ENCODE measurements around the gene ARL4C.

The ARL4C gene

GRCh38 chr2:234447963-234448362 is 48.9 kb downstream of the ARL4C start:
- H3K27me3 ChIP-seq (ENCODE audit: insufficient read depth, low read depth) = no peaks in the 10 kb centered on the region

GRCh38 chr2:234447189-234447588 is 49.7 kb downstream of the ARL4C start:
- Histone ChIP-seq H3K27ac (no peak overlapping the region), H3K36me3 (ENCODE audit: insufficient read depth) (no peaks in the 10 kb centered on the region)
- no peak for TF ChIP-seq CTCF (conservative IDR thresholded peaks at IDR 0.05; ENCODE audit: low read depth, low read length)

More at GRCh38 chr2:234447963-234448362, 48.9 kb downstream of the ARL4C start:
- no peaks in the 10 kb centered on the region for H3K36me3 ChIP-seq (ENCODE audit: insufficient read depth)
- no peak overlapping the region for H3K4me3 ChIP-seq (IDR thresholded peaks at IDR 0.05; ENCODE audit: insufficient read depth, low read depth, low read length)
- no peak overlapping the region for H3K9ac ChIP-seq
- TF ChIP-seq CTCF (conservative IDR thresholded peaks at IDR 0.05; ENCODE audit: low read depth, low read length) = no peak
- no peak overlapping the region for H3K27ac ChIP-seq
- H4K20me1 ChIP-seq (ENCODE audit: insufficient read depth) = no peaks in the 10 kb centered on the region
- no peaks in the 10 kb centered on the region for H3K79me2 ChIP-seq (ENCODE audit: insufficient read depth, low read depth)
- no peaks in the 10 kb centered on the region for H3K4me1 ChIP-seq (ENCODE audit: low read depth, poor library complexity, severe bottlenecking)
- H2AFZ ChIP-seq (ENCODE audit: low read depth) = no peak overlapping the region
- H3K4me2 ChIP-seq = no peak overlapping the region

GRCh38 chr2:234446404-234447076 is 50.3 kb downstream of the ARL4C start:
- no peak for TF ChIP-seq CTCF (conservative IDR thresholded peaks at IDR 0.05; ENCODE audit: low read depth, low read length)
- no peaks in the 10 kb centered on the region for H3K79me2 ChIP-seq (ENCODE audit: insufficient read depth, low read depth)
- no peaks in the 10 kb centered on the region for H3K27me3 ChIP-seq (ENCODE audit: insufficient read depth, low read depth)
- H3K9ac ChIP-seq = no peak overlapping the region
- H3K4me1 ChIP-seq (ENCODE audit: low read depth, poor library complexity, severe bottlenecking) = no peaks in the 10 kb centered on the region
- no peak overlapping the region for H3K4me2 ChIP-seq
- no peaks in the 10 kb centered on the region for H3K36me3 ChIP-seq (ENCODE audit: insufficient read depth)
- no peak overlapping the region for H3K27ac ChIP-seq
- H4K20me1 ChIP-seq (ENCODE audit: insufficient read depth) = no peaks in the 10 kb centered on the region
- H3K4me3 ChIP-seq (IDR thresholded peaks at IDR 0.05; ENCODE audit: insufficient read depth, low read depth, low read length) = no peak overlapping the region
- H2AFZ ChIP-seq (ENCODE audit: low read depth) = no peak overlapping the region

More at GRCh38 chr2:234447189-234447588, 49.7 kb downstream of the ARL4C start:
- Histone ChIP-seq H4K20me1 (ENCODE audit: insufficient read depth) (no peaks in the 10 kb centered on the region), H3K79me2 (ENCODE audit: insufficient read depth, low read depth) (no peaks in the 10 kb centered on the region), H3K4me2 (no peak overlapping the region), H3K4me3 (IDR thresholded peaks at IDR 0.05; ENCODE audit: insufficient read depth, low read depth, low read length) (no peak overlapping the region), H3K4me1 (ENCODE audit: low read depth, poor library complexity, severe bottlenecking) (no peaks in the 10 kb centered on the region), H2AFZ (ENCODE audit: low read depth) (no peak overlapping the region), H3K9ac (no peak overlapping the region), H3K27me3 (ENCODE audit: insufficient read depth, low read depth) (no peaks in the 10 kb centered on the region)

- no peak overlapping the region for H3K4me2 ChIP-seq
Observed at GRCh38 chr2:234444893-234445292, 52.0 kb downstream of the ARL4C start.

More at GRCh38 chr2:234444893-234445292, 52.0 kb downstream of the ARL4C start:
- H3K79me2 ChIP-seq (ENCODE audit: insufficient read depth, low read depth) = no peaks in the 10 kb centered on the region
- H3K4me1 ChIP-seq (ENCODE audit: low read depth, poor library complexity, severe bottlenecking) = no peaks in the 10 kb centered on the region
- no peaks in the 10 kb centered on the region for H4K20me1 ChIP-seq (ENCODE audit: insufficient read depth)
- no peak overlapping the region for H3K4me3 ChIP-seq (IDR thresholded peaks at IDR 0.05; ENCODE audit: insufficient read depth, low read depth, low read length)
- H3K27me3 ChIP-seq (ENCODE audit: insufficient read depth, low read depth) = no peaks in the 10 kb centered on the region
- H3K9ac ChIP-seq = no peak overlapping the region
- H2AFZ ChIP-seq (ENCODE audit: low read depth) = no peak overlapping the region
- H3K27ac ChIP-seq = no peak overlapping the region
- no peaks in the 10 kb centered on the region for H3K36me3 ChIP-seq (ENCODE audit: insufficient read depth)
- no peak for TF ChIP-seq CTCF (conservative IDR thresholded peaks at IDR 0.05; ENCODE audit: low read depth, low read length)

Data from KMS-11 (cell line).